IMR-90 (cell line): ENCODE results near the gene ZNF418. TPM values are rescaled to one million over a fixed set of nuclear protein-coding genes. Genes with fewer than 3 reads are reported as not detected.

Experiments used
- ATAC-seq: fragments of 200-7000 bp; cut with Tn5 transposase; 2 replicates; pipeline ENCODE4 v1.9.1; 2020; ENCODE audit warnings: low read depth, mild to moderate bottlenecking, moderate library complexity
- BruUV-seq: library from RNA; stranded (reverse); fragments of 400-500 nt; replicated peaks from 2 replicates; lab custom pipeline; 2021; lab: Mats Ljungman, UMichigan
- CTCF ChIA-PET: fragments of 300-600 bp; formaldehyde crosslinking; extraction: SDS; loops from one replicate; lab custom pipeline; 2021; ENCODE audit warnings: antibody characterized with exemption; lab: Yijun Ruan, JAX
- POLR2A ChIA-PET: fragments of 300-600 bp; sonication (Branson Sonifier 250); formaldehyde crosslinking; loops from one replicate; lab custom pipeline; 2022; ENCODE audit warnings: antibody characterized with exemption; ENCODE audit not compliant: unreplicated experiment; lab: Charles Lee
- DNase-seq: peaks from one replicate; pipeline ENCODE4 v3.0.0; 2013
- H2AFZ ChIP-seq: replicated peaks from 2 replicates; pipeline ENCODE3; 2013; ENCODE audit warnings: low read length, mild to moderate bottlenecking; ENCODE audit not compliant: poor library complexity
- H2AK5ac ChIP-seq: 2 replicates; pipeline ENCODE4 v1.6.1; 2013; ENCODE audit warnings: low read depth, low read length, inconsistent platforms
- H2AK9ac ChIP-seq: replicated peaks from 2 replicates; pipeline ENCODE3; 2013; ENCODE audit warnings: mild to moderate bottlenecking, low read depth, low read length, moderate library complexity; ENCODE audit not compliant: poor library complexity
- H2BK120ac ChIP-seq: 2 replicates; pipeline ENCODE4 v1.6.1; 2013; ENCODE audit warnings: low read depth, low read length, inconsistent platforms
- H2BK15ac ChIP-seq: 3 replicates; pipeline ENCODE4 v1.6.1; 2013; ENCODE audit warnings: low read depth, low read length, inconsistent platforms
- H2BK20ac ChIP-seq: 2 replicates; pipeline ENCODE4 v1.6.1; 2013; ENCODE audit warnings: low read depth, mild to moderate bottlenecking, inconsistent platforms, low read length, moderate library complexity
- H2BK5ac ChIP-seq: 2 replicates; pipeline ENCODE4 v1.6.1; 2013; ENCODE audit warnings: mild to moderate bottlenecking, low read depth, low read length, inconsistent platforms; ENCODE audit not compliant: poor library complexity, severe bottlenecking
- H3K14ac ChIP-seq: replicated peaks from 2 replicates; pipeline ENCODE4 v1.6.1; 2013; ENCODE audit warnings: low read depth, low read length, inconsistent platforms
- H3K18ac ChIP-seq: 2 replicates; pipeline ENCODE4 v1.6.1; 2013; ENCODE audit warnings: low read depth, low read length, control low read depth
- H3K23ac ChIP-seq: 2 replicates; pipeline ENCODE4 v1.6.1; 2013; ENCODE audit warnings: low read depth, low read length, inconsistent platforms
- H3K27ac ChIP-seq: 2 replicates; pipeline ENCODE4 v1.5.1; 2013; ENCODE audit warnings: mild to moderate bottlenecking, control low read depth, low read length; ENCODE audit not compliant: insufficient read depth
- H3K27me3 ChIP-seq: 2 replicates; pipeline ENCODE4 v1.6.1; 2013; ENCODE audit warnings: low read length; ENCODE audit not compliant: control insufficient read depth, insufficient read depth
- H3K36me3 ChIP-seq: 2 replicates; pipeline ENCODE4 v1.6.1; 2013; ENCODE audit warnings: low read length, mixed read lengths; ENCODE audit not compliant: control insufficient read depth, insufficient read depth
- H3K4ac ChIP-seq: 2 replicates; pipeline ENCODE4 v1.6.1; 2013; ENCODE audit warnings: low read depth, low read length, inconsistent platforms
- H3K4me1 ChIP-seq: 2 replicates; pipeline ENCODE4 v1.6.1; 2013; ENCODE audit warnings: low read length, mixed read lengths; ENCODE audit not compliant: control insufficient read depth, insufficient read depth
- H3K4me2 ChIP-seq: 2 replicates; pipeline ENCODE4 v1.6.1; 2013; ENCODE audit warnings: low read depth, mild to moderate bottlenecking, control low read depth, low read length, moderate library complexity
- H3K4me3 ChIP-seq: 2 replicates; pipeline ENCODE4 v1.5.1; 2013; ENCODE audit warnings: low read depth, mild to moderate bottlenecking, control low read depth, low read length, moderate library complexity; ENCODE audit not compliant: insufficient read depth
- H3K56ac ChIP-seq: 2 replicates; pipeline ENCODE4 v1.6.1; 2013; ENCODE audit warnings: low read length, inconsistent platforms; ENCODE audit not compliant: insufficient read depth; ENCODE audit errors: extremely low read depth
- H3K79me1 ChIP-seq, 2 experiments: 2 replicates each; pipeline ENCODE4 v1.6.1; 2013; ENCODE audit warnings: low read length in 2 of 2, inconsistent platforms in 1 of 2, low read depth in 1 of 2
- H3K9ac ChIP-seq: 2 replicates; pipeline ENCODE4 v1.6.1; 2013; ENCODE audit warnings: low read depth, low read length, control low read depth
- H3K9me1 ChIP-seq: 2 replicates; pipeline ENCODE4 v1.6.1; 2013; ENCODE audit warnings: low read length, inconsistent platforms; ENCODE audit not compliant: insufficient read depth
- H3K9me3 ChIP-seq: 2 replicates; pipeline ENCODE4 v1.6.1; 2013; ENCODE audit warnings: low read length; ENCODE audit not compliant: control insufficient read depth, insufficient read depth
- H4K20me1 ChIP-seq: 2 replicates; pipeline ENCODE4 v1.6.1; 2013; ENCODE audit warnings: low read length, inconsistent platforms; ENCODE audit not compliant: insufficient read depth
- H4K5ac ChIP-seq: 2 replicates; pipeline ENCODE4 v1.6.1; 2013; ENCODE audit warnings: mild to moderate bottlenecking, low read depth, low read length, control low read depth
- H4K8ac ChIP-seq, 2 experiments: 2 replicates each; pipeline ENCODE4 v1.6.1; 2013; ENCODE audit warnings: low read depth in 2 of 2, low read length in 2 of 2, control low read depth in 1 of 2, inconsistent platforms in 1 of 2
- H4K91ac ChIP-seq: 2 replicates; pipeline ENCODE4 v1.6.1; 2013; ENCODE audit warnings: low read depth, low read length, inconsistent platforms; ENCODE audit not compliant: insufficient read depth
- BHLHE40 ChIP-seq: fragments of 150-350 bp; IDR thresholded peaks from 2 replicates; pipeline ENCODE4 v1.6.1; 2016; ENCODE audit warnings: mild to moderate bottlenecking, low read depth, low read length
- CEBPB ChIP-seq: IDR thresholded peaks from 2 replicates; pipeline ENCODE4 v1.6.1; 2012; ENCODE audit warnings: low read depth, low read length, improper control_type of control experiment
- CHD1 ChIP-seq: IDR thresholded peaks from 2 replicates; pipeline ENCODE4 v1.6.1; 2012; ENCODE audit warnings: low read depth, low read length, improper control_type of control experiment
- FOS ChIP-seq: fragments of 150-350 bp; IDR thresholded peaks from 2 replicates; pipeline ENCODE4 v1.6.1; 2016; ENCODE audit warnings: low read depth, low read length
- MAFK ChIP-seq: IDR thresholded peaks from 2 replicates; pipeline ENCODE4 v1.6.1; 2012; ENCODE audit warnings: low read depth, low read length, improper control_type of control experiment
- MAZ ChIP-seq: IDR thresholded peaks from 2 replicates; pipeline ENCODE4 v1.6.1; 2012; ENCODE audit warnings: low read depth, mild to moderate bottlenecking, low read length, improper control_type of control experiment, moderate library complexity, borderline replicate concordance
- MXI1 ChIP-seq: IDR thresholded peaks from 2 replicates; pipeline ENCODE4 v1.6.1; 2012; ENCODE audit warnings: low read depth, mild to moderate bottlenecking, low read length, moderate library complexity, borderline replicate concordance
- NFE2L2 ChIP-seq: fragments of 150-350 bp; IDR thresholded peaks from 2 replicates; pipeline ENCODE4 v1.6.1; 2016; ENCODE audit warnings: low read depth, mild to moderate bottlenecking, low read length
- POLR2A ChIP-seq: IDR thresholded peaks from 2 replicates; pipeline ENCODE4 v1.6.1; 2012; ENCODE audit warnings: mild to moderate bottlenecking, low read depth, low read length
- RAD21 ChIP-seq: IDR thresholded peaks from 2 replicates; pipeline ENCODE4 v1.6.1; 2012; ENCODE audit warnings: low read length, improper control_type of control experiment
- RCOR1 ChIP-seq: IDR thresholded peaks from 2 replicates; pipeline ENCODE4 v1.6.1; 2012; ENCODE audit warnings: mild to moderate bottlenecking, low read length, improper control_type of control experiment; ENCODE audit not compliant: insufficient replicate concordance
- RFX5 ChIP-seq: IDR thresholded peaks from 2 replicates; pipeline ENCODE4 v1.8.0; 2012; ENCODE audit warnings: low read depth, mild to moderate bottlenecking, low read length, moderate library complexity
- SMC3 ChIP-seq: fragments of 150-350 bp; IDR thresholded peaks from 2 replicates; pipeline ENCODE4 v1.6.1; 2016; ENCODE audit warnings: low read depth, mild to moderate bottlenecking, antibody characterized with exemption, low read length, moderate library complexity
- USF2 ChIP-seq: fragments of 150-350 bp; IDR thresholded peaks from 2 replicates; pipeline ENCODE4 v1.6.1; 2017; ENCODE audit warnings: mild to moderate bottlenecking, antibody characterized with exemption, low read length, low read depth
- WGBS, 2 experiments: methylation state at CpG; one replicate each; pipeline versions ENCODE4 v1.1.5 to v1.1.7; 2013; ENCODE audit warnings: missing lambda C conversion rate in 2 of 2; ENCODE audit not compliant: insufficient read length in 1 of 2; ENCODE audit errors: extremely low coverage in 2 of 2; 5-methylcytosine and 5-hydroxymethylcytosine counted together
- dilution Hi-C: fragments of 300-500 bp; cut with HindIII; formaldehyde crosslinking; loops from one replicate; pipeline ENCODE4 v1.14.3; 2018; ENCODE audit warnings: low sequenced_read_pairs; ENCODE audit not compliant: unreplicated experiment
- in situ Hi-C: fragments of 300-500 bp; cut with MboI; formaldehyde crosslinking; loops from 3 replicates; pipeline ENCODE4 v1.14.3; 2019; ENCODE audit warnings: low sequenced_read_pairs, inconsistent platforms, mixed read lengths
- intact Hi-C: fragments of 100-400 bp; cut with micrococcal nuclease; formaldehyde crosslinking; loops from 2 replicates; pipeline ENCODE4 v1.10.0; 2022
- polyA plus RNA-seq, 3 experiments: library from polyadenylated mRNA; depleted of rRNA; stranded (reverse); fragments of >200 nt; gene quantifications; 2 replicates each; pipeline ENCODE4 v1.2.3, GENCODE V29; 2012; ENCODE audit warnings: low replicate concordance in 1 of 3
- total RNA-seq: library from RNA; depleted of rRNA; stranded (reverse); fragments of >200 nt; gene quantifications from 2 replicates; pipeline ENCODE4 v1.2.3, GENCODE V29; 2012
- TF ChIP-seq, protein P1 (sequence below): conservative IDR thresholded peaks from 2 replicates; pipeline ENCODE4 v1.5.1; 2012; ENCODE audit warnings: mild to moderate bottlenecking, low read depth, low read length, improper control_type of control experiment
- TF ChIP-seq, protein P2 (sequence below): fragments of 150-350 bp; IDR thresholded peaks from 2 replicates; pipeline ENCODE4 v1.6.1; 2016; ENCODE audit warnings: low read depth, mild to moderate bottlenecking, low read length, moderate library complexity, borderline replicate concordance

ZNF418 gene
- total and polyA plus RNA-seq, 2 of the 4 experiments (the other 2 are of a cell fraction): 2.1 to 3.4 TPM

GRCh38 chr19:57954996-57955395 lies 19.8 kb upstream of the ZNF418 start:
- BruUV-seq: no TSS peak
- Histone ChIP-seq H4K8ac (no peak overlapping the region), H4K91ac (no peak overlapping the region), H3K4me1 (no peaks in the 10 kb centered on the region), H3K23ac (no peak overlapping the region), H4K5ac (no peak overlapping the region), H2BK120ac (no peak overlapping the region), H2AFZ (no peak overlapping the region), H3K36me3 (no peaks in the 10 kb centered on the region), H3K79me1 (no peaks in the 10 kb centered on the region), H3K56ac (no peak overlapping the region), H3K9me3 (peaks cover 46% of the 10 kb centered on the region), H3K14ac (no peak overlapping the region), H3K9me1 (no peaks in the 10 kb centered on the region), H3K4me2 (no peak overlapping the region), H2BK15ac (no peak overlapping the region), H3K4me3 (no peak overlapping the region), H4K20me1 (no peaks in the 10 kb centered on the region), H3K9ac (no peak overlapping the region), H3K18ac (no peak overlapping the region), H2BK20ac (no peak overlapping the region), H2AK9ac (no peak overlapping the region), H3K27me3 (no peaks in the 10 kb centered on the region), H2BK5ac (no peak overlapping the region), H3K27ac (no peak overlapping the region), H3K4ac (no peak overlapping the region), H2AK5ac (no peak overlapping the region)
- dilution Hi-C loops: no loop called here
- intact Hi-C loops: no loop called here
- POLR2A ChIA-PET: no interaction called here
- TF ChIP-seq RAD21 (no peak), POLR2A (no peak), SMC3 (no peak), CEBPB (no peak), FOS (no peak), NFE2L2 (no peak), RCOR1 (no peak), MXI1 (no peak), MAFK (no peak), CHD1 (no peak), BHLHE40 (no peak), USF2 (no peak), MAZ (no peak), RFX5 (no peak)
- TF ChIP-seq, protein P1, sequence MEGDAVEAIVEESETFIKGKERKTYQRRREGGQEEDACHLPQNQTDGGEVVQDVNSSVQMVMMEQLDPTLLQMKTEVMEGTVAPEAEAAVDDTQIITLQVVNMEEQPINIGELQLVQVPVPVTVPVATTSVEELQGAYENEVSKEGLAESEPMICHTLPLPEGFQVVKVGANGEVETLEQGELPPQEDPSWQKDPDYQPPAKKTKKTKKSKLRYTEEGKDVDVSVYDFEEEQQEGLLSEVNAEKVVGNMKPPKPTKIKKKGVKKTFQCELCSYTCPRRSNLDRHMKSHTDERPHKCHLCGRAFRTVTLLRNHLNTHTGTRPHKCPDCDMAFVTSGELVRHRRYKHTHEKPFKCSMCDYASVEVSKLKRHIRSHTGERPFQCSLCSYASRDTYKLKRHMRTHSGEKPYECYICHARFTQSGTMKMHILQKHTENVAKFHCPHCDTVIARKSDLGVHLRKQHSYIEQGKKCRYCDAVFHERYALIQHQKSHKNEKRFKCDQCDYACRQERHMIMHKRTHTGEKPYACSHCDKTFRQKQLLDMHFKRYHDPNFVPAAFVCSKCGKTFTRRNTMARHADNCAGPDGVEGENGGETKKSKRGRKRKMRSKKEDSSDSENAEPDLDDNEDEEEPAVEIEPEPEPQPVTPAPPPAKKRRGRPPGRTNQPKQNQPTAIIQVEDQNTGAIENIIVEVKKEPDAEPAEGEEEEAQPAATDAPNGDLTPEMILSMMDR: no peak
- TF ChIP-seq, protein P2, sequence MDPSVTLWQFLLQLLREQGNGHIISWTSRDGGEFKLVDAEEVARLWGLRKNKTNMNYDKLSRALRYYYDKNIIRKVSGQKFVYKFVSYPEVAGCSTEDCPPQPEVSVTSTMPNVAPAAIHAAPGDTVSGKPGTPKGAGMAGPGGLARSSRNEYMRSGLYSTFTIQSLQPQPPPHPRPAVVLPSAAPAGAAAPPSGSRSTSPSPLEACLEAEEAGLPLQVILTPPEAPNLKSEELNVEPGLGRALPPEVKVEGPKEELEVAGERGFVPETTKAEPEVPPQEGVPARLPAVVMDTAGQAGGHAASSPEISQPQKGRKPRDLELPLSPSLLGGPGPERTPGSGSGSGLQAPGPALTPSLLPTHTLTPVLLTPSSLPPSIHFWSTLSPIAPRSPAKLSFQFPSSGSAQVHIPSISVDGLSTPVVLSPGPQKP: no peak
- no CpG with 5 or more reads among the region's 4 CpGs for WGBS, 2 experiments
- in situ Hi-C loops: no loop called here
- ATAC-seq: no peak
- DNase-seq: no peak
- CTCF ChIA-PET: no interaction called here
